Measurements from ENCODE around the gene CDH2.

Gene CDH2

GRCh38 chr18:28127228-28127627 lies 49.7 kb downstream of the CDH2 start:
- DNase-seq (ENCODE audit: low spot score) = no peak

- DNase-seq (ENCODE audit: low spot score) = no peak
Observed at GRCh38 chr18:28126768-28127167, 50.2 kb downstream of the CDH2 start.

DNA sequence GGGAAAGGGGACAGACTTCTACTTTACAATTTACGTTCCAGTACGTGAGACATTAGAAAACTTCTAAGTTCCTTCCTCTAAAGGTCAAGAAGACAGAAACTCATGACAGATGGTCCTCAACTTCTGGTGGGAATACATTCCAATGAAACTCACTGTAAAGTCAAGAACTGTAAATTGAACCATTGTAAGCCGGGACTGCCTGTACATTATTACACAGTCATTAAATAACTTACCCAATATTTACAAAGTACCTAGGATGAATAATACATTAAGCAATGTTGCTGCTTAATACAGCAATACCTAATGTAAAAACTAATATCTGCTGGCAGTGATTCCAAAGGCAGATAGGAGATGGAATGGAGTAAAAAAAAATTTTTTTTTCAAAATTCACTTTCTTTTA lies 51.9 kb downstream of the CDH2 start:
- DNase-seq (ENCODE audit: low spot score) = no peak

GRCh38 chr18:28124131-28125029 lies 52.5 kb downstream of the CDH2 start:
- no peak for DNase-seq (ENCODE audit: low spot score)

DNA sequence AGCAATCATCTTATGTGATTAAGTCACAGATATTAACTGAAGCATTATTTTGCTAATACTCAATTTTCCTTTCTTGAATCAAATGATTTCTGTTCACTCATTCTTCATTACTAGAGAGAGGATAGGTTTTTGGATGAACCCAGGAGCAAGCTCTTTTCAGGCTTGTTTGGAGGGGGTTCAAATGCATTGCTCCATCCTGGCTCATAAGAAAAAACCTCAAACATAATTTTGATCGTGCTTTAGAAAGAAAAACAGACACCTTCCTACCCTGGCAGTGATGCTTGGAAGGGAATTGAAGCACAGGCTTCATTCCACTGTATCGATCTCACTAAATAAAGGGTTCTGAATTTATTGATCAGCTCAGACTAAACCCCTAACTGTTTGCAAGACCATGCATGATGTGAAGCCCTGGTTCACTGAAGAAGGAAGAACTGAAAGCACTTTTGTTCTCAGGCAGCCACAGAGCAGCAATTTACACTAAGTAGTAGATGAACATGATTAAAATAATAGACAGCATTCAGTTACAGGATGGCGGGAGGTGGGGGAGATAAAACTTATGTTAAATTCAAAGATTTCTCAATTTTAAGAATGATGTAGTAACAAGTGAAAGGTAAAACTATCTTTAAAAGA lies 53.4 kb downstream of the CDH2 start:
- no peak for DNase-seq (ENCODE audit: low spot score)

DNA sequence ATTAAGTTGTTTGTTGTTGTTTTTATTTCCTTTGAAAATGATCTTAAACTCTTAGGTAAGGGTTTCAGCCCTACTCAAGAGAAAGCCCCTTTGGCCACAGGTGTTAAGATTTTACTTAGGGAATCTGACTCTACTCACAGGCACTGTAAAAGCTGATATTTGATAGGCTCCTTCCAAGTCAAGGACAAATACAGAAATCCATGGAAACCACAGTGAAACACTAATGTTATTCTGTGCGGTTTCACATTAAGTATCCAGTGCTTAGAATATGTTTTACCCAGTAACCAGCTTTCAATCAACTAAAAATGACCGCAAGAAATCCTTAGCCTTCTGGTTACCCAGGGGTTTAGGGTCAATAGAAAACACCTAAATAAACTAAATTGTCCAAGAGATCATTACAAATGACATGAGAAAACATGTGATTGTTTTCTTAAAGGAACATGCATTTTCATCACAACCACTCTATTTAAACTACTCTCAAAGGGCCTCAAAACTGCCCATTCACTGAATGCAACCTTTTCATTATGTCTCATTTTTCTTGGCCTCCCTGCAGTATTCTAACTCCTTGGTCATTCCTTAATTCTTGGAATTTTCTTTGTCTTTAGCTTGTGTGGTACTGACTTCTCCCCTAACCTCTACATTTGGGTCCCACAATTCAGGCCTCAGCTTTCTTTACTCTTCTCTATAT lies 56.0 kb downstream of the CDH2 start:
- no peak for DNase-seq (ENCODE audit: low spot score)

DNA sequence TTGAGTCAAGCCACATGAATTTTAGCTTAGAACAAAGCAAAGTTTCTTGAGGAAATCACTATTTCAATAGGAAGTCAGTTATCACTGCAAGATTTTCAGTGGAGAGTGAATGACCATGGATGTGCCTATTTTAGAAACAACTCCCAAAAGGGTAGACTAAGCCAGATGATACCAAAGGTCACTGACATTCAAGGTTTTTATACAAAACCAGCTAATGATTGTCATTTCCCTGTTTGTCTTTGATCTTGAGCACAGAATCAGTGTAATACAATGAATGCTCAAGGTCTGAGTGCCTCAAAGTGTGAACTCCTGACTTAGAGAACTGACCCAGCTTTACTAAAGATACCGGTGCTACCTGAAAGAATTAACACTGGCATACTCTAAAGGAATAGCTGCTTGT lies 60.5 kb downstream of the CDH2 start:
- no peak for DNase-seq (ENCODE audit: low spot score)

GRCh38 chr18:28115149-28115550 lies 61.8 kb downstream of the CDH2 start:
- DNase-seq (ENCODE audit: low spot score) = no peak

- no peak for DNase-seq (ENCODE audit: low spot score)
Observed at GRCh38 chr18:28114472-28114871, 62.5 kb downstream of the CDH2 start.

GRCh38 chr18:28113271-28114029 lies 63.5 kb downstream of the CDH2 start:
- no peak for DNase-seq (ENCODE audit: low spot score)

- DNase-seq (ENCODE audit: low spot score) = no peak
Observed at GRCh38 chr18:28112056-28112470, 64.9 kb downstream of the CDH2 start.

GRCh38 chr18:28110924-28111323 lies 66.0 kb downstream of the CDH2 start:
- no peak for DNase-seq (ENCODE audit: low spot score)

DNA sequence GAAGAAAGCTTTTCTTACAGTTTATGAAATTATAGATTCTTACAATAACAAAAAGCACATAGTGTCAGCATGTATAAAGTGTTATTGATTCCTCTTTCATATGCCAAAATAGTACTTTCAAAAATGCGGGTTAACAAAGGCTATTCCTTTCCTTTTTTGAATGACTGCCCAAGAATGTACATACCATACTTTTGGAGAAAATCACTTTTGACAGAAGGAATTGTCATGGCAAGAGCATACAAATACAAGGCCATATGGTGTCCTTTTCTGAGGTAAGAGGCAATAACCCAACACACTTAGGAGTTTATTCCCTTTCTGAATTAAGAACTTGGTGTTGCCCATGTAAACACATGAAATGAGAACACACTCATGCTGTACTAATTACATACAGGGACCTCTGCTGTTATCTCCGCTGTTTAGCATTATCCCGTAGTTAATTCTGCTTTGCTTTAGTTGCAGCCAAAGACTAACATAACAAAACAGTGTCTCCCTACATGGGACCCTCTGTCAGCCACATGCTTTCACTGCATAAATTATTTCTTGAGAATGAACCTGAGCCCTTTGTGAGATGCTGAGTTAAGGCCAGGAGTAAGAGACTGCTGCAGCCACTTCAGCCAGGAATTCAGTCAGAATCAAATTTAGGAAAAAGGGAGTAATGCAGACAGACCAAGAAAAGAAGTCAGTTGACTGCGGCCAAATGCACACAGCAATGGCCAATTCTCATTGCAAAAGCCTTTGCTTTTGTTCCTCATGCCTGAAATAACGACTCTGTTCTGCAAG lies 67.0 kb downstream of the CDH2 start:
- no peak for DNase-seq (ENCODE audit: low spot score)

DNA sequence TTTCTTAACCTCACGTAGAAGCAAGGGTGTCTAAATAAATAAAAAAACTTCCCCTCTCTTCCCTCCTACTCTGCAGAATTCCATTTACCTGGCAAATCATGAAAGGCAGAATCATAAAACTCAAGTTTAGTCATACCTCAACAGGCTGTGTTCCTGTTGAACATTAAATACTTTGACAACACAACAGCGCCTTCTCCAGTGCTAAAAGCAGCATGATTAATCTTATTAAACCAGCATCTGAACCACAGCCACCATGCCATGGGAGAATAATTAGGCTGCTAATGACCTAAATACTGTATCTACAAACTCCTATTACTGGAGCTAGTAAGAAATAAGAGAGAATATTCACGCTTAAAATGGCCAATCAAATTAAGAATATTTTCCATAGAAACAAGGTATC lies 68.1 kb downstream of the CDH2 start:
- DNase-seq (ENCODE audit: low spot score) = no peak

DNA sequence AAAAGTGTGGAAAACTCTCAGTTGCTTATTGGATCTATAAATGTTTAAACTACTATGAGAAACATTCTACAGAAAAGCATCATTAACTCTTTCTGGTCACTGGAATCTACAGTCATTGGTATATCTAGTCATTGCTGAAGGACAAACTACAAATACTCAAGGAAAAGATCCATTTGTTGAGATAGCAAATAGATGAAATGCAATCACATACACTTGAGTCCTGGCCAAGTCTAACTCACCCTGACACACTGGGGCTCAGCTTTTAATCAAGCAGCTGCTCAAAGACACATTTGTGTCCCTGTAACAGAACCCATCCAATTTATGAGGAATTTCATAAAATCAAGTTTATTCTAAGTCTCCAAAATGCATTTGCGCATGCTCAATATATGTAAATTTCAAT lies 68.7 kb downstream of the CDH2 start:
- no peak for DNase-seq (ENCODE audit: low spot score)

DNA sequence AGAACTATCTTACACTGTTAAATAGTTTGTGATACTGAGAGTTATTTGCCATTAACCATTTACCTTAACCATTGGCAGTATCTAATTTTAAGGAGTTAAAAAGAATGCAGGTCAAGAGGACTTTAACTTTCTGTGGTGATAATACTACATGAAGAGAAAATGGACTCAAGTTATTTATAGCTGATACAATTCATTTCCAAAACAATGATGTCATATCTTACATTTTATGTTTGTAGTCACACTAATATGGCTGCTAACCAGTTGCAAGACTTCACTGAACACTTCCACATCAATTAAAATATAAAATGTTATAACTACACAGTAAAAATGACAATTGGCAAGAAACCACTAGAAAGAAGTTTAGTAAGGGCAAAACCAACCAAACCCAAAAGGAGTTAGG lies 77.7 kb downstream of the CDH2 start:
- no peak for DNase-seq (ENCODE audit: low spot score)

- DNase-seq (ENCODE audit: low spot score) = no peak
Observed at GRCh38 chr18:28095631-28096030, 81.3 kb downstream of the CDH2 start.

DNA sequence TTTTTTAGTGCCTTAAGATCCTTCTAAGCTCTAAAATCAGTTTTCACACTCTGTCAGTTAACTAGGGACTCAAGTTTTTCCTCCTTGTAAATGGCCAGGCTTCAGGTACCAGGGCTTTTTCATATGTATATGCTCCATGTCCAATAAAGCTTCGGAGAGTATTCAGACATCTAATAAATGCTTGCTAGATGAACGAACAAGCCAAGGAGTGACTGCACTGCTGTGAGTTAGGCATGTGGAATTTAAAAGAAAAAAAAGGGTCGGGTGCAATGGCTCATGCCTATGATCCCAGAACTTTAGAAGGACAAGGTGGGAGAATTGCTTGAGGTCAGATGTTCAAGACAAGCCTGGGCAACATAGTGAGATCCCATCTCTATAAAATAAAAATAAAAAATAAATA lies 81.9 kb downstream of the CDH2 start:
- DNase-seq (ENCODE audit: low spot score) = no peak

- DNase-seq (ENCODE audit: low spot score) = no peak
Observed at GRCh38 chr18:28091197-28091596, 85.7 kb downstream of the CDH2 start.

DNA sequence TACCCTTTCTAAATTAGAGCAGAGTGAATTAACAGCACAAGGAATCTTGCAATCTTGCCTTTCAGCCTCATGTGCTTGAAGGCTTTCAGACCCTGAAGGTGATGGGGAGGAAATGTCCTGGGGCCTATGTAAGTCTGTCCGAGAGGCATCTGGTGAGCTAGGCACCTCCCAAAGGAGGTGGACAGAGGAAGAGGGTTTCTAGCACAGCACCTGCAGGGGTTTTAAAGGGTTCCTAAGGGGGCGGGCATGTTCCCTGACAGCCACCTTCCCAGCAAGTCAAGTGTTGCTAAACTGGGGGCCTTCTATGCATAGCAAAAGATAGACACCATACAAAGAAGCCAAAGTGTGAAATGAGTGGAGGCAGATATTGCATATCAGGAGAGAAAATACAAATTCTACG lies 88.5 kb downstream of the CDH2 start:
- no peak for DNase-seq (ENCODE audit: low spot score)

All from RKO (cell line).